A549 (cell line): Measurements from ENCODE around the gene STRN. TPM values are rescaled to one million over a fixed set of nuclear protein-coding genes. Genes with fewer than 3 reads are reported as not detected.

Experiments
- BHLHE40 ChIP-seq: IDR thresholded peaks from 2 replicates; pipeline ENCODE4 v1.6.1; 2012; ENCODE audit warnings: low read depth, low read length, inconsistent platforms
- CBX2 ChIP-seq: fragments of 200-600 bp; sonication (generic); IDR thresholded peaks from 2 replicates; pipeline ENCODE4 v1.6.1; 2016; ENCODE audit warnings: low read depth, mild to moderate bottlenecking, borderline replicate concordance
- CBX8 ChIP-seq: fragments of 200-600 bp; sonication (generic); IDR thresholded peaks from 2 replicates; pipeline ENCODE4 v1.6.1; 2016
- CEBPB ChIP-seq, 2 experiments: fragments of >200 bp in 1 of 2; sonication (Bioruptor Twin) in 1 of 2; formaldehyde crosslinking in 1 of 2; IDR thresholded peaks; 2 replicates each; pipeline ENCODE4 v1.6.1; 2012 to 2016
- CHD2 ChIP-seq: fragments of 150-350 bp; IDR thresholded peaks from 2 replicates; pipeline ENCODE4 v1.6.1; 2014; ENCODE audit warnings: low read length; ENCODE audit not compliant: partially characterized antibody
- CHD4 ChIP-seq: fragments of 200-600 bp; sonication (generic); IDR thresholded peaks from 2 replicates; pipeline ENCODE4 v1.6.1; 2016; ENCODE audit warnings: antibody characterized with exemption, mild to moderate bottlenecking, borderline replicate concordance
- CTCF ChIP-seq: fragments of >200 bp; sonication (Bioruptor Twin); formaldehyde crosslinking; IDR thresholded peaks from 3 replicates; pipeline ENCODE4 v1.5.1; 2016
- E2F6 ChIP-seq: IDR thresholded peaks from 2 replicates; pipeline ENCODE4 v1.6.1; 2012; ENCODE audit warnings: low read depth, borderline replicate concordance
- EHF ChIP-seq: fragments of 250-450 bp; sonication (Bioruptor Pico); IDR thresholded peaks from 2 replicates; pipeline ENCODE4 v1.5.0; 2020; ENCODE audit warnings: mild to moderate bottlenecking
- FOSB ChIP-seq: fragments of 250-450 bp; sonication (Bioruptor Pico); IDR thresholded peaks from 2 replicates; pipeline ENCODE4 v1.5.0; 2020; ENCODE audit warnings: mild to moderate bottlenecking, moderate library complexity
- FOSL2 ChIP-seq, 2 experiments: fragments of 450-650 bp in 1 of 2; fragments of >200 bp in 1 of 2; sonication (Bioruptor Twin) in 1 of 2; formaldehyde crosslinking; IDR thresholded peaks; 2 replicates each; pipeline versions ENCODE4 v1.5.0 to v1.6.1; 2016 to 2020; ENCODE audit warnings: mild to moderate bottlenecking in 1 of 2, moderate library complexity in 1 of 2
- GATA3 ChIP-seq: IDR thresholded peaks from 2 replicates; pipeline ENCODE4 v1.6.1; 2012; ENCODE audit warnings: borderline replicate concordance
- HES2 ChIP-seq: fragments of >200 bp; sonication (Bioruptor Twin); formaldehyde crosslinking; IDR thresholded peaks from 2 replicates; pipeline ENCODE4 v1.6.1; 2016
- HEYL ChIP-seq: fragments of 250-450 bp; sonication (Bioruptor Pico); IDR thresholded peaks from 2 replicates; pipeline ENCODE4 v1.8.0; 2021; ENCODE audit warnings: mild to moderate bottlenecking, moderate library complexity
- HOXA7 ChIP-seq: fragments of 250-450 bp; sonication (Bioruptor Pico); IDR thresholded peaks from 2 replicates; pipeline ENCODE4 v1.5.0; 2020; ENCODE audit warnings: mild to moderate bottlenecking, moderate library complexity
- HOXB13 ChIP-seq: fragments of 250-450 bp; sonication (Bioruptor Pico); IDR thresholded peaks from 2 replicates; pipeline ENCODE4 v1.5.0; 2020; ENCODE audit warnings: low read depth, mild to moderate bottlenecking, moderate library complexity
- HOXB5 ChIP-seq: fragments of 250-450 bp; sonication (Bioruptor Pico); IDR thresholded peaks from 2 replicates; pipeline ENCODE4 v1.5.0; 2020; ENCODE audit warnings: mild to moderate bottlenecking, moderate library complexity
- JUN ChIP-seq, 2 experiments: fragments of >200 bp; sonication (Bioruptor Twin); formaldehyde crosslinking; IDR thresholded peaks; 2 replicates in 1 of 2; 3 replicates in 1 of 2; pipeline ENCODE4 v1.6.1; 2016 to 2017
- JUNB ChIP-seq: fragments of >200 bp; sonication (Bioruptor Twin); formaldehyde crosslinking; IDR thresholded peaks from 2 replicates; pipeline ENCODE4 v1.6.1; 2016
- KDM1A ChIP-seq: fragments of 200-600 bp; sonication (generic); IDR thresholded peaks from 2 replicates; pipeline ENCODE4 v1.6.1; 2016; ENCODE audit warnings: low read depth, mild to moderate bottlenecking
- MAFK ChIP-seq: fragments of 450-650 bp; IDR thresholded peaks from 2 replicates; pipeline ENCODE4 v1.6.1; 2014; ENCODE audit not compliant: partially characterized antibody
- MAZ ChIP-seq: fragments of 150-350 bp; IDR thresholded peaks from 2 replicates; pipeline ENCODE4 v1.6.1; 2014; ENCODE audit warnings: antibody characterized with exemption, low read depth, low read length, borderline replicate concordance
- NFE2L2 ChIP-seq: fragments of 150-350 bp; conservative IDR thresholded peaks from 2 replicates; pipeline ENCODE4 v1.6.1; 2014; ENCODE audit warnings: low read length
- NR3C1 ChIP-seq: fragments of >200 bp; sonication (Bioruptor Twin); formaldehyde crosslinking; IDR thresholded peaks from 3 replicates; pipeline ENCODE4 v1.6.1; 2017
- PBX3 ChIP-seq: IDR thresholded peaks from 2 replicates; pipeline ENCODE4 v1.6.1; 2012
- POLR2A ChIP-seq: IDR thresholded peaks from 2 replicates; pipeline ENCODE4 v1.6.1; 2012; ENCODE audit warnings: mild to moderate bottlenecking, low read length
- RFX5 ChIP-seq: fragments of 450-650 bp; IDR thresholded peaks from 2 replicates; pipeline ENCODE4 v1.7.1; 2014; ENCODE audit warnings: antibody characterized with exemption, mild to moderate bottlenecking, moderate library complexity
- SREBF2 ChIP-seq: fragments of 450-650 bp; IDR thresholded peaks from 2 replicates; pipeline ENCODE4 v1.6.1; 2014; ENCODE audit warnings: mild to moderate bottlenecking, moderate library complexity
- TP53 ChIP-seq: fragments of 250-450 bp; sonication (Bioruptor Pico); IDR thresholded peaks from 2 replicates; pipeline ENCODE4 v1.5.0; 2021; ENCODE audit warnings: mild to moderate bottlenecking, moderate library complexity
- USF2 ChIP-seq: fragments of 450-650 bp; IDR thresholded peaks from 2 replicates; pipeline ENCODE4 v1.6.1; 2014; ENCODE audit warnings: antibody characterized with exemption
- ZC3H11A ChIP-seq: fragments of 450-650 bp; IDR thresholded peaks from 2 replicates; pipeline ENCODE4 v1.6.1; 2014; ENCODE audit warnings: antibody characterized with exemption, mild to moderate bottlenecking
- ZSCAN20 ChIP-seq: fragments of 250-450 bp; sonication (Bioruptor Pico); IDR thresholded peaks from 2 replicates; pipeline ENCODE4 v1.8.0; 2022; ENCODE audit warnings: mild to moderate bottlenecking, moderate library complexity
- polyA plus RNA-seq, 4 experiments: library from polyadenylated mRNA; depleted of rRNA in 3 of 4; stranded (reverse); fragments of >200 nt; fragmentation: RNase III in 1 of 4; extraction: RNeasy Plus Mini Kit Qiagen cat#74134 plus additional on column Dnase treatment in 1 of 4; gene quantifications; 2 replicates in 3 of 4; 3 replicates in 1 of 4; pipeline ENCODE4 v1.2.3, GENCODE V29; 2011 to 2017

STRN gene
- polyA plus RNA-seq, 2 of the 4 experiments (the other 2 are of a cell fraction), result 13.1 to 36.0 TPM

GRCh38 chr2:36966370-36967235 is at the start of gene STRN (continued):
- TF ChIP-seq USF2 (no peak), CBX2 (no peak), FOSL2 (IDR thresholded peaks at IDR 0.05) (no peak), FOSL2 (CRISPR knock-in tag; IDR thresholded peaks at IDR 0.05) (no peak; the same call in 1 of the 2 replicates), KDM1A (no peak), HES2 (no peak), CBX8 (no peak), CEBPB (IDR thresholded peaks at IDR 0.05) (no peak), JUN (IDR thresholded peaks at IDR 0.05) (peak; percentile 74 to 78), MAZ (peak; percentile 76; the same call in 1 of the 2 replicates), NFE2L2 (no peak), FOSB (no peak), POLR2A (peak; percentile 88), HEYL (no peak), JUNB (no peak), NR3C1 (no peak), HOXB13 (CRISPR knock-in tag) (no peak), RFX5 (no peak), HOXA7 (CRISPR knock-in tag) (no peak), EHF (CRISPR knock-in tag) (no peak), E2F6 (peak; percentile 95), TP53 (CRISPR knock-in tag) (peak; percentile 10; the same call in 1 of the 2 replicates), CHD4 (no peak), ZSCAN20 (CRISPR knock-in tag) (no peak), GATA3 (peak; percentile 31), ZC3H11A (no peak), BHLHE40 (no peak), MAFK (no peak), PBX3 (0 out of 2 replicates have a peak, but pooled peaks have one; percentile 12), CHD2 (no peak), SREBF2 (no peak), HOXB5 (no peak), CTCF (no peak)
- TF ChIP-seq, all 56 proteins: peak for 13
